ENCODE results near the gene DRD4. TPM values are rescaled to one million over a fixed set of nuclear protein-coding genes. Genes with fewer than 3 reads are reported as not detected.
A peak's percentile ranks its signal among the peaks of the same experiment; 100 is the strongest.

Gene DRD4
- total and polyA plus RNA-seq, 2 of the 13 experiments (the other 11 are each of a cell fraction or from before 2014, with no cell fraction given) = 0.09 to 0.13 TPM

DNA sequence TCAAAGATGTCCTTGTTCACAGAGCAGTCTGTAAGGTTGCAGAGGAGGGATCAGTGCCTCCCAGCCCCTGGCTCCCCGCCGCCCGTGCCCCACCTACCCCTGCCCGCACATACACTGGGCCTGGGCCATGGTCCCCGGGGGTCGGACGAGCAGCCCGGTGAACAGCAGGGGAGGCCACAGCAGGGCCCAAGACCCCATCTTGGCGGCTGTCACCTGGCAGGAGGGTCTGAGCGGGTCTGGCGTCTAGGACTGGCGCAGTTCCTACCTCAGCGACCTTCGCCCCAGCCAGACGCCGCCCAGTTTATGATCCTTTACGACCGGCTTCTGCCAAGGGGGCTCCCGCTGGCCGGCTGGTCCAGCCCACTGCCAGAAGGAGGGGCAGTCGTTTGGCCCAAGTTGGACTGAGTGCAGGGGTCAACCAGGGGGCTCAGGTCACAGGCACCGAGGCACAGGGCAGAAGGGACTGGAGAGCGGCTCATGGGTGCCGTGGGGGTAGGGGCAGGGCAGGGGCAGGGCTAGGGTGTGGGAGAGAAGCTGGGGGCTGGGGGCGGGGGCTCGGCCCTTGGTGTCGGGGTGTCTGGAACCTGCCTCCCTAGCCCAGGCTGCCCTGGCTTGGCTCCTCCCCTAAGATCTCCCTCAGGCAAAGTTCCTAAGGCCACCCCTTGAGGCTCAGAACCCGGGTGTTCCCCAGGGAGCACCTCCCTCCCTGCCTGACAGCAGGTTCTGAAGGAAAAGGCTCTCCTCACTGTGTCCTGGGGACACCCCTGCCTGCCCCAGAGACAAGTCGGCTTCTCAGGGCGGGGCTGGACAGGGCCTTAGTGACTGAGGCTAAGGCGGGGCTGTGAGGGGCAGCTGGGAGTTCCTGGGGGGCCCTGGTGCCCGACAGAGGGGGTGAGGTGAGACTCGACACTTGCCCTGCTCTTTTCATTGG, 12.1 kb upstream of the DRD4 start, which contains the start of gene CDHR5 (continued):
- TF ChIP-seq ZNF530 (CRISPR knock-in tag; IDR thresholded peaks at IDR 0.05; ENCODE audit: low read depth) = no peak
- TF ChIP-seq SALL1 (CRISPR knock-in tag; IDR thresholded peaks at IDR 0.05) = peak; percentile 70
- TF ChIP-seq, protein P1, sequence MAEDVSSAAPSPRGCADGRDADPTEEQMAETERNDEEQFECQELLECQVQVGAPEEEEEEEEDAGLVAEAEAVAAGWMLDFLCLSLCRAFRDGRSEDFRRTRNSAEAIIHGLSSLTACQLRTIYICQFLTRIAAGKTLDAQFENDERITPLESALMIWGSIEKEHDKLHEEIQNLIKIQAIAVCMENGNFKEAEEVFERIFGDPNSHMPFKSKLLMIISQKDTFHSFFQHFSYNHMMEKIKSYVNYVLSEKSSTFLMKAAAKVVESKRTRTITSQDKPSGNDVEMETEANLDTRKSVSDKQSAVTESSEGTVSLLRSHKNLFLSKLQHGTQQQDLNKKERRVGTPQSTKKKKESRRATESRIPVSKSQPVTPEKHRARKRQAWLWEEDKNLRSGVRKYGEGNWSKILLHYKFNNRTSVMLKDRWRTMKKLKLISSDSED (CRISPR knock-in tag; IDR thresholded peaks at IDR 0.05) = no peak
- TF ChIP-seq TGIF2 (CRISPR knock-in tag; IDR thresholded peaks at IDR 0.05) = no peak
- TF ChIP-seq ZNF329 (CRISPR knock-in tag; IDR thresholded peaks at IDR 0.05; ENCODE audit: low read depth) = no peak
- no peak for TF ChIP-seq RARG (CRISPR knock-in tag; IDR thresholded peaks at IDR 0.05; ENCODE audit: low read depth)
- no peak for TF ChIP-seq TEAD3 (CRISPR knock-in tag; optimal IDR thresholded peaks at IDR 0.05; ENCODE audit: borderline replicate concordance)
- 0 out of 2 replicates have a peak, but pooled peaks have one; percentile 4 for TF ChIP-seq ZBTB38 (CRISPR knock-in tag; IDR thresholded peaks at IDR 0.05)
- peak; percentile 37; the same call in 1 of the 2 replicates for TF ChIP-seq ESRRA (CRISPR knock-in tag; IDR thresholded peaks at IDR 0.05; ENCODE audit: low read depth)
- TF ChIP-seq KDM5A (IDR thresholded peaks at IDR 0.05; ENCODE audit: borderline replicate concordance, low read length) = no peak
- TF ChIP-seq, protein P2, sequence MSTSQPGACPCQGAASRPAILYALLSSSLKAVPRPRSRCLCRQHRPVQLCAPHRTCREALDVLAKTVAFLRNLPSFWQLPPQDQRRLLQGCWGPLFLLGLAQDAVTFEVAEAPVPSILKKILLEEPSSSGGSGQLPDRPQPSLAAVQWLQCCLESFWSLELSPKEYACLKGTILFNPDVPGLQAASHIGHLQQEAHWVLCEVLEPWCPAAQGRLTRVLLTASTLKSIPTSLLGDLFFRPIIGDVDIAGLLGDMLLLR (CRISPR knock-in tag; IDR thresholded peaks at IDR 0.05) = no peak
- TF ChIP-seq, protein P3, sequence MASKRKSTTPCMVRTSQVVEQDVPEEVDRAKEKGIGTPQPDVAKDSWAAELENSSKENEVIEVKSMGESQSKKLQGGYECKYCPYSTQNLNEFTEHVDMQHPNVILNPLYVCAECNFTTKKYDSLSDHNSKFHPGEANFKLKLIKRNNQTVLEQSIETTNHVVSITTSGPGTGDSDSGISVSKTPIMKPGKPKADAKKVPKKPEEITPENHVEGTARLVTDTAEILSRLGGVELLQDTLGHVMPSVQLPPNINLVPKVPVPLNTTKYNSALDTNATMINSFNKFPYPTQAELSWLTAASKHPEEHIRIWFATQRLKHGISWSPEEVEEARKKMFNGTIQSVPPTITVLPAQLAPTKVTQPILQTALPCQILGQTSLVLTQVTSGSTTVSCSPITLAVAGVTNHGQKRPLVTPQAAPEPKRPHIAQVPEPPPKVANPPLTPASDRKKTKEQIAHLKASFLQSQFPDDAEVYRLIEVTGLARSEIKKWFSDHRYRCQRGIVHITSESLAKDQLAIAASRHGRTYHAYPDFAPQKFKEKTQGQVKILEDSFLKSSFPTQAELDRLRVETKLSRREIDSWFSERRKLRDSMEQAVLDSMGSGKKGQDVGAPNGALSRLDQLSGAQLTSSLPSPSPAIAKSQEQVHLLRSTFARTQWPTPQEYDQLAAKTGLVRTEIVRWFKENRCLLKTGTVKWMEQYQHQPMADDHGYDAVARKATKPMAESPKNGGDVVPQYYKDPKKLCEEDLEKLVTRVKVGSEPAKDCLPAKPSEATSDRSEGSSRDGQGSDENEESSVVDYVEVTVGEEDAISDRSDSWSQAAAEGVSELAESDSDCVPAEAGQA (IDR thresholded peaks at IDR 0.05; ENCODE audit: low read depth) = no peak
- TF ChIP-seq, protein P3 (CRISPR knock-in tag; IDR thresholded peaks at IDR 0.05; ENCODE audit: borderline replicate concordance) = no peak
- TF ChIP-seq BRD4 (CRISPR knock-in tag; IDR thresholded peaks at IDR 0.05) = no peak

All from HepG2 (cell line).